Lower leg skin (tissue), 3 donors: Measurements from ENCODE around the gene BCL2L12.

Experiments
- CTCF ChIP-seq, 3 donors: fragments of 450-650 bp; IDR thresholded peaks; one replicate each; pipeline ENCODE4 v1.5.1; 2016; ENCODE audit warnings: antibody characterized with exemption in 3 of 3, mild to moderate bottlenecking in 3 of 3, moderate library complexity in 2 of 3
- POLR2A ChIP-seq, 2 donors: fragments of 450-650 bp; IDR thresholded peaks; one replicate each; pipeline ENCODE4 v1.6.1; 2016 to 2017; ENCODE audit warnings: antibody characterized with exemption in 2 of 2, mild to moderate bottlenecking in 1 of 2, moderate library complexity in 1 of 2

DNA sequence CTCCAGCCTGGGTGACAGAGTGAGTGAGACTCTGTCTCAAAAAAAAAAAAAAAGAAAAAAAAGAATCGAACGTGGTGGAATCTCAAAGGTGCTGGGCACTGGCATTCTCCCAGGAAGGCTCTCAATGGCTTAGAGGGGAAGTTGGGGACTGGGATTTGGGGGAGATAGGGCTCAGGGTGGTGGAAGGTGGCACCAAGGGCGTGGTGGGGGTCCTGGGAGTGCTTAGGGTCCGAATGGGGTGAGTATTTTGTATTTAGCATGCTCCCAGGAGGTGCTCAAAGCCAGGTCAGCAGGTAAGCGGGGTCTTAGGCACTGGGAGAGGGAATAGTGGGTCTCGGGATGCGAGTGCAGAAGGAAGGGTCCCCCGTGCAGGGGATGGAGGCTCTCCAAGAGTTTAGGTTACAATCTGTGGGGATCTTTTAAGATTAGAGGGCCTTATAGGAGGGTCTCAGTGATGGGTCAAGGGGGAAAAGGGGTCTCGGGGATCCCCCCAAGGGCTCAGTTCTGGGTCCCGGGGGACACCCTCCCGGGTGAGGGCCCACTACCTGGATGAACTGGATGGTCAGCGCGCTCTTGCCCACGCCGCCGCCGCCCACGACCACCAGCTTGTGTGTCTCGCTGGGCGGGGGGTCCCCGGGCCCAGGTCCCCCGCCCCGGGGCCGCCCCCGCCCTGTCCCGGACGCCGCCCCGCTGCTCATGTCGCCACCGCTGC, 26.2 kb upstream of the BCL2L12 start:
- TF ChIP-seq CTCF (IDR thresholded peaks at IDR 0.05) (no peak), POLR2A (IDR thresholded peaks at IDR 0.05) (no peak)
